GM18499 (cell line): ENCODE measurements around the gene SLC35F1.
A peak's percentile ranks its signal among the peaks of the same experiment; 100 is the strongest.

Experiments
- ATAC-seq: cut with Tn5 transposase; IDR thresholded peaks from one replicate; pipeline ENCODE4 v1.9.1; 2021; ENCODE audit warnings: moderate number of reproducible peaks; ENCODE audit not compliant: insufficient read depth, unreplicated experiment

The SLC35F1 gene

GRCh38 chr6:118174071-118174470 lies 267.0 kb downstream of the SLC35F1 start:
- no peak for ATAC-seq

GRCh38 chr6:118177720-118178119 lies 270.7 kb downstream of the SLC35F1 start:
- ATAC-seq: no peak

- no peak for ATAC-seq
These were observed 272.0 kb downstream of the SLC35F1 start for GRCh38 chr6:118179048-118179447.

GRCh38 chr6:118186672-118187567 lies 279.9 kb downstream of the SLC35F1 start:
- peak; percentile 54 for ATAC-seq

- ATAC-seq: peak; percentile 35
These were observed 280.6 kb downstream of the SLC35F1 start for GRCh38 chr6:118187568-118188164.

- no peak for ATAC-seq
These were observed 281.5 kb downstream of the SLC35F1 start for GRCh38 chr6:118188561-118188960.

- no peak for ATAC-seq
These were observed 290.5 kb downstream of the SLC35F1 start for GRCh38 chr6:118197539-118197938.

- no peak for ATAC-seq
These were observed 291.7 kb downstream of the SLC35F1 start for GRCh38 chr6:118198746-118199145.

- no peak for ATAC-seq
These were observed 293.1 kb downstream of the SLC35F1 start for GRCh38 chr6:118200160-118200559.

- ATAC-seq: no peak
These were observed 295.5 kb downstream of the SLC35F1 start for GRCh38 chr6:118202517-118202916.

GRCh38 chr6:118203545-118203944 lies 296.5 kb downstream of the SLC35F1 start:
- ATAC-seq: no peak

GRCh38 chr6:118206221-118206620 lies 299.2 kb downstream of the SLC35F1 start:
- no peak for ATAC-seq

GRCh38 chr6:118207947-118208346 lies 300.9 kb downstream of the SLC35F1 start:
- no peak for ATAC-seq

- no peak for ATAC-seq
These were observed 305.5 kb downstream of the SLC35F1 start for GRCh38 chr6:118212451-118213173.

- ATAC-seq: no peak
These were observed 308.2 kb downstream of the SLC35F1 start for GRCh38 chr6:118215269-118215668.

GRCh38 chr6:118216751-118217150 lies 309.7 kb downstream of the SLC35F1 start:
- no peak for ATAC-seq

- no peak for ATAC-seq
These were observed 311.1 kb downstream of the SLC35F1 start for GRCh38 chr6:118218156-118218555.

DNA sequence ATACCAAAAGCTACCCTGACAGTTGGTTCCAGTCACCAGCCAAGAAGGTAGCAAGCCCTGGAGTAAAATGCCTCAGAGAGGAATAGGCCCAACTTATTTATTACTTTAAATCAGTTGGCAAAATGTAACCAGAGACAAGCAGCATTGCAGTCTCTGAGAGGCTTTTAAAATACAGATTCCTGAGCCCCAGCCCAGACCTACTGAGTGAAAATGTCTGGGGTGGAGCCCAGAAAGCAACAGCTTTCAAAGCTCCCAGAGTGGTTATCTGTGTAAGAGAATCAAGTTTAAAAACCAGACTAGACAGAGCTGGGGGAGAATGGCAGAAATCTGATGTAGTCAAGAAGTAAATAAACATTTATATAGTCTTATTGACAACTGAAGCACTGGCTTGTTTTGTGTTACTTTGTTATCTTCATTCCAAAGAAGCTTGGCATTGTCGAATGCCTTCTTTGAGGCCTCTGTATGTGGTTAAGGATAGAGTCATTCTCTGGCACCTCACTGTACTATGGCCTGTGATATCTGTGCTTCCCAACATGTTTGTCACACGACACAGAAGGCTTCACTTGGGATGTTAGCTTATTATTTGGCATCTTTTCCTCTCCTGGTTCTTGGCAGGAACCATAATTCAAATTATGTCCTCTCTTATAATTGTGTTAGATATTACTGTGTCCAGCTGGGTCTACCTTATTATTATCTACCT lies 313.5 kb downstream of the SLC35F1 start:
- ATAC-seq: no peak

DNA sequence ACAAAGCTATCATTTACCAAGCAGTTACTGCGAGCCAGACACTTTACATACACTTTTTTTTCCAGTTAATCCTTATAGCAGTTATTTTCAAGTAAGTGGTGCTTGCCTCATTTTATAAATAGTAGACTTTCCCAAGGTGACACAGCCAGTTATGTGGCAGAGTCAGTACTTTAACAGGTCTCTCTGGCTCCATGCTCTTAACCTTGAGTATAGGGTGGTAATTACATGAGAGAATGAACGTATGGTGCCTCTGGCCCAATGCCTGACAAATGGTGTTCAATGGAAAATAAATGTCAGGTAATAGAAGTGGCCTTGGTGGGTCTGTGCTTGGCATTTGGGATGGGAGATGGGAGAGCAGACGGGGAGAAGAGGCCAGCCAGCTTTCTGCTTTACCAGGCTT lies 316.3 kb downstream of the SLC35F1 start:
- ATAC-seq: no peak

- ATAC-seq: no peak
These were observed 321.8 kb downstream of the SLC35F1 start for GRCh38 chr6:118228886-118229285.
